Naive thymus-derived CD4-positive, alpha-beta T cell (primary cell): ENCODE data around the gene CDC7. TPM values are rescaled to one million over a fixed set of nuclear protein-coding genes. Genes with fewer than 3 reads are reported as not detected.
A peak's percentile ranks its signal among the peaks of the same experiment; 100 is the strongest.

Source experiments
- ATAC-seq: fragments of 150-1000 bp; cut with Tn5 transposase; 2 replicates; pipeline ENCODE4 v1.10.0; 2021; ENCODE audit warnings: mild to moderate bottlenecking, moderate library complexity
- CTCF ChIA-PET: fragments of 350-600 bp; sonication (Branson Sonifier 250); formaldehyde crosslinking; loops from one replicate; lab custom pipeline; 2021; ENCODE audit warnings: antibody characterized with exemption; lab: Charles Lee
- POLR2A ChIA-PET: fragments of 350-600 bp; sonication (Branson Sonifier 250); formaldehyde crosslinking; loops from one replicate; lab custom pipeline; 2021; ENCODE audit warnings: antibody characterized with exemption, inconsistent platforms; lab: Charles Lee
- DNase-seq, 9 donors: peaks; one replicate each; pipeline versions ENCODE4 v3.0.0 to v3.0.0-alpha.2; 2020 to 2022; ENCODE audit warnings: mixed read lengths in 1 of 9
- H3K27ac ChIP-seq: one replicate; pipeline ENCODE4 v1.7.0; 2013; ENCODE audit warnings: mild to moderate bottlenecking, low read depth, low read length, moderate library complexity
- H3K27me3 ChIP-seq, 2 donors: one replicate each; pipeline ENCODE4 v1.7.0; 2013; ENCODE audit warnings: low read length in 2 of 2, mild to moderate bottlenecking in 2 of 2, moderate library complexity in 2 of 2; ENCODE audit not compliant: control insufficient read depth in 2 of 2, insufficient read depth in 2 of 2
- H3K36me3 ChIP-seq, 3 experiments: 1 replicate in 2 of 3; 2 replicates in 1 of 3; pipeline ENCODE4 v1.7.0; 2013; ENCODE audit warnings: low read length in 3 of 3, mild to moderate bottlenecking in 3 of 3, moderate library complexity in 1 of 3; ENCODE audit not compliant: insufficient read depth in 3 of 3, control insufficient read depth in 2 of 3
- H3K4me1 ChIP-seq, 2 donors: one replicate each; pipeline ENCODE4 v1.7.0; 2013; ENCODE audit warnings: low read length in 2 of 2, mild to moderate bottlenecking in 2 of 2, moderate library complexity in 1 of 2; ENCODE audit not compliant: control insufficient read depth in 2 of 2, insufficient read depth in 2 of 2
- H3K4me3 ChIP-seq: 2 replicates; pipeline ENCODE4 v1.7.0; 2013; ENCODE audit warnings: mild to moderate bottlenecking, low read length
- H3K9me3 ChIP-seq, 3 experiments: 1 replicate in 2 of 3; 2 replicates in 1 of 3; pipeline ENCODE4 v1.7.0; 2013; ENCODE audit warnings: low read length in 3 of 3; ENCODE audit not compliant: control insufficient read depth in 2 of 3
- H3K27ac Mint-ChIP-seq, 9 donors: one replicate each; pipeline ENCODE4 v1.8.0; 2020 to 2022; ENCODE audit warnings: mixed read lengths in 9 of 9, mild to moderate bottlenecking in 8 of 9, moderate library complexity in 5 of 9, inconsistent platforms in 2 of 9
- H3K27me3 Mint-ChIP-seq, 5 donors: one replicate each; pipeline ENCODE4 v1.8.0; 2021 to 2022; ENCODE audit warnings: mixed read lengths in 5 of 5, mild to moderate bottlenecking in 1 of 5
- H3K36me3 Mint-ChIP-seq, 5 donors: one replicate each; pipeline ENCODE4 v1.8.0; 2020 to 2022; ENCODE audit warnings: mixed read lengths in 5 of 5, mild to moderate bottlenecking in 3 of 5, inconsistent platforms in 1 of 5
- H3K4me1 Mint-ChIP-seq, 7 donors: one replicate each; pipeline ENCODE4 v1.8.0; 2020 to 2022; ENCODE audit warnings: mixed read lengths in 7 of 7, mild to moderate bottlenecking in 3 of 7, inconsistent platforms in 1 of 7
- H3K4me3 Mint-ChIP-seq, 10 donors: one replicate each; pipeline ENCODE4 v1.8.0; 2020 to 2022; ENCODE audit warnings: mild to moderate bottlenecking in 10 of 10, mixed read lengths in 10 of 10, moderate library complexity in 6 of 10, inconsistent platforms in 2 of 10
- H3K9me3 Mint-ChIP-seq, 11 donors: one replicate each; pipeline ENCODE4 v1.8.0; 2020 to 2022; ENCODE audit warnings: mixed read lengths in 11 of 11, mild to moderate bottlenecking in 4 of 11, inconsistent platforms in 1 of 11, moderate library complexity in 1 of 11
- intact Hi-C, 2 donors: fragments of 100-400 bp; cut with micrococcal nuclease; formaldehyde crosslinking; loops; one replicate each; pipeline ENCODE4 v1.15.1; 2023
- polyA plus RNA-seq, 2 donors: library from polyadenylated mRNA; unstranded; fragments of 300-500 nt; fragmentation: Illumina TruSeq; gene quantifications; one replicate each; pipeline ENCODE4 v1.2.3, GENCODE V29; 2021
- total RNA-seq, 6 experiments: library from RNA in 5 of 6; stranded (reverse) in 5 of 6; gene quantifications; 1 replicate in 5 of 6; 2 replicates in 1 of 6; pipeline ENCODE4 v1.2.3 and lab custom pipeline; 2021 to 2026

Gene CDC7
- total and polyA plus RNA-seq, 7 experiments from 2014 or later = 3.6 to 17.9 (median 5.5) TPM

- Mint-ChIP-seq H3K4me1 (peaks cover 0 to 52% (median 24%) of the 10 kb centered on the region in 7 donors), H3K4me3 (no peak overlapping the region), H3K27me3 (no peaks in the 10 kb centered on the region), H3K27ac (peak overlapping the region in 2 of 9 donors; percentile 2 to 47), H3K36me3 (peaks cover 0 to 27% (median 0%) of the 10 kb centered on the region in 5 donors), H3K9me3 (peaks cover 0 to 8% (median 0%) of the 10 kb centered on the region in 11 donors)
- Histone ChIP-seq H3K4me3 (no peak overlapping the region), H3K27ac (no peak overlapping the region), H3K4me1 (peaks cover 0 to 24% of the 10 kb centered on the region in 2 donors), H3K9me3 (no peaks in the 10 kb centered on the region), H3K36me3 (no peaks in the 10 kb centered on the region), H3K27me3 (no peaks in the 10 kb centered on the region)
- POLR2A ChIA-PET = interaction anchor here (0.9 to 1.0 kb wide), 3 partner anchors 10 to 24 kb away, joined by 3 to 5 read pairs (median 3); no protein-coding TSS in a partner anchor
- intact Hi-C loops = no loop called here
- CTCF ChIA-PET = interaction anchor here (1.0 to 1.5 kb wide), 2 partner anchors 15 to 389 kb away, joined by 3 to 4 read pairs; no protein-coding TSS in a partner anchor
- ATAC-seq (no peak), DNase-seq (no peak)
Measured at GRCh38 chr1:91537281-91537986, 36.8 kb downstream of the CDC7 start.

- POLR2A ChIA-PET = interaction anchor here (0.9 to 1.0 kb wide), 3 partner anchors 9 to 25 kb away, joined by 3 to 5 read pairs (median 3); no protein-coding TSS in a partner anchor
- Histone ChIP-seq H3K27ac (no peak overlapping the region), H3K4me3 (no peak overlapping the region), H3K9me3 (no peaks in the 10 kb centered on the region), H3K4me1 (peaks cover 0 to 19% of the 10 kb centered on the region in 2 donors), H3K27me3 (no peaks in the 10 kb centered on the region), H3K36me3 (no peaks in the 10 kb centered on the region)
- ATAC-seq (no peak), DNase-seq (no peak)
- intact Hi-C loops = no loop called here
- H3K36me3 Mint-ChIP-seq = peaks cover 0 to 27% (median 0%) of the 10 kb centered on the region in 5 donors
- H3K9me3 Mint-ChIP-seq = peaks cover 0 to 8% (median 0%) of the 10 kb centered on the region in 11 donors
- H3K4me3 Mint-ChIP-seq = no peak overlapping the region
- H3K4me1 Mint-ChIP-seq = peaks cover 0 to 47% (median 22%) of the 10 kb centered on the region in 7 donors
- H3K27ac Mint-ChIP-seq = no peak overlapping the region
- no peaks in the 10 kb centered on the region for H3K27me3 Mint-ChIP-seq
- CTCF ChIA-PET = interaction anchor here (1.0 to 1.5 kb wide), 2 partner anchors 15 to 388 kb away, joined by 3 to 4 read pairs; no protein-coding TSS in a partner anchor
Measured at GRCh38 chr1:91537987-91538304, 37.3 kb downstream of the CDC7 start.

DNA sequence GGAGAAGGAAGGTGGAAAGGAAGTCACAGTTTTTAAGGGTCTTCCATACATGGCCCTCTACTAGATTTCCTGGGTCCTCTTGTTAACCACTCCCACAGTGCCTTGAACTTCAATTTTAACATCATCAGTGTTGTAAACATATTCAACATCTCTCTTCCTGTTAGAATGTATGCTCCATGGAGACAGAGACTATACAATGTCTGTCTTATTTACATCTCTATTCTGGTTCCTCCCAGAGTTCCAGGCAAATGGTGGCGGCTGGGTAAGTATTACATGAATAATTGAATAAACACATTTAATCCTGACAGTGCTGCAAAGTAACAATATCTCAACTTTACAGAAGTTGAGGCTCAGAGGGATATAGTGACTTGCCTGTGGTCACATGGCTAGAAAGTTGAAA lies 40.3 kb downstream of the CDC7 start:
- Mint-ChIP-seq H3K27ac (peak overlapping the region in 2 of 9 donors; percentile 18 to 31), H3K4me1 (peaks cover 0 to 50% (median 26%) of the 10 kb centered on the region in 7 donors), H3K9me3 (peaks cover 0 to 8% (median 0%) of the 10 kb centered on the region in 11 donors), H3K27me3 (peaks cover 0 to 10% (median 0%) of the 10 kb centered on the region in 5 donors), H3K36me3 (peaks cover 0 to 28% (median 0%) of the 10 kb centered on the region in 5 donors), H3K4me3 (no peak overlapping the region)
- ATAC-seq (no peak), DNase-seq (no peak)
- H3K4me1 ChIP-seq = peaks cover 0 to 8% of the 10 kb centered on the region in 2 donors
- CTCF ChIA-PET = no interaction called here
- no peaks in the 10 kb centered on the region for H3K9me3 ChIP-seq
- no peak overlapping the region for H3K4me3 ChIP-seq
- no peak overlapping the region for H3K27ac ChIP-seq
- intact Hi-C loops = no loop called here
- H3K27me3 ChIP-seq = no peaks in the 10 kb centered on the region
- no peaks in the 10 kb centered on the region for H3K36me3 ChIP-seq
- POLR2A ChIA-PET = no interaction called here

DNA sequence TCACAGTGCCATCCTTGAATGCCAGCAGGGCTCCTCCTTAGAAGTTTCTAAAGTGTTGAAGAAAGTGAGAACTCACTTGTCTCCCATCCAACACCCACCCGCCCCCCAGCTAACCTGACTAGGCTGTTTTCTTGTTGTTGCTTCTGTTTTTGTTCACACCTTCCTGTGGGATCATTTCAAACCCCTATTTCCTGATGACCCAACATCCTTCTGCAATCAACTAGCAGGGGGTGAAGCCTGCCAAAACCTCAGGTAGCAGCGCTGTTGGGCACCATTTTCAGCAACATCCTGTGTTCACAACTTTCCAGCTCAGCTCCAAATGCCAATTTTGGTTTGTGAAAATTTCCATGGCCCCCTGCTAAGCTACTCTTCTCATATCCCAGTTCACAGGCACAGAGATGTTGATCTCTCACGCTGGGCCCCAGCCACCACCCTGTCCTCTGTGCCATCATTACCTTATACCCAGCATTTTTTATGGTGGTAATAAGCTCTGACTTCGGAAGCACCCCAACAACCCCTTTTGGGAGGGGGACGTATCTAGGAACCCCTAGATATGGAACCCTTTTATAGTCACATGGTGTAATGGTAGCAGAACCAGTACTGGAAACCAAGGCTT lies 41.4 kb downstream of the CDC7 start:
- ChIA-PET POLR2A (interaction anchor here (0.6 to 0.7 kb wide), 2 partner anchors 14 to 20 kb away, joined by 3 read pairs; no protein-coding TSS in a partner anchor), CTCF (no interaction called here)
- DNase-seq (no peak), ATAC-seq (no peak)
- H3K9me3 Mint-ChIP-seq = peaks cover 0 to 8% (median 0%) of the 10 kb centered on the region in 11 donors
- H3K27ac ChIP-seq = no peak overlapping the region
- intact Hi-C loops = no loop called here
- no peak overlapping the region for H3K4me3 ChIP-seq
- H3K4me1 Mint-ChIP-seq = peaks cover 0 to 56% (median 27%) of the 10 kb centered on the region in 7 donors
- no peaks in the 10 kb centered on the region for H3K36me3 ChIP-seq
- H3K27me3 Mint-ChIP-seq = peaks cover 0 to 10% (median 0%) of the 10 kb centered on the region in 5 donors
- H3K4me3 Mint-ChIP-seq = peak overlapping the region in 1 of 10 donors; percentile 1
- peak overlapping the region in 1 of 9 donors; percentile 71 for H3K27ac Mint-ChIP-seq
- peaks cover 0 to 28% (median 0%) of the 10 kb centered on the region in 5 donors for H3K36me3 Mint-ChIP-seq
- no peaks in the 10 kb centered on the region for H3K27me3 ChIP-seq
- H3K9me3 ChIP-seq = no peaks in the 10 kb centered on the region
- peaks cover under 1 to 13% of the 10 kb centered on the region in 2 donors for H3K4me1 ChIP-seq

DNA sequence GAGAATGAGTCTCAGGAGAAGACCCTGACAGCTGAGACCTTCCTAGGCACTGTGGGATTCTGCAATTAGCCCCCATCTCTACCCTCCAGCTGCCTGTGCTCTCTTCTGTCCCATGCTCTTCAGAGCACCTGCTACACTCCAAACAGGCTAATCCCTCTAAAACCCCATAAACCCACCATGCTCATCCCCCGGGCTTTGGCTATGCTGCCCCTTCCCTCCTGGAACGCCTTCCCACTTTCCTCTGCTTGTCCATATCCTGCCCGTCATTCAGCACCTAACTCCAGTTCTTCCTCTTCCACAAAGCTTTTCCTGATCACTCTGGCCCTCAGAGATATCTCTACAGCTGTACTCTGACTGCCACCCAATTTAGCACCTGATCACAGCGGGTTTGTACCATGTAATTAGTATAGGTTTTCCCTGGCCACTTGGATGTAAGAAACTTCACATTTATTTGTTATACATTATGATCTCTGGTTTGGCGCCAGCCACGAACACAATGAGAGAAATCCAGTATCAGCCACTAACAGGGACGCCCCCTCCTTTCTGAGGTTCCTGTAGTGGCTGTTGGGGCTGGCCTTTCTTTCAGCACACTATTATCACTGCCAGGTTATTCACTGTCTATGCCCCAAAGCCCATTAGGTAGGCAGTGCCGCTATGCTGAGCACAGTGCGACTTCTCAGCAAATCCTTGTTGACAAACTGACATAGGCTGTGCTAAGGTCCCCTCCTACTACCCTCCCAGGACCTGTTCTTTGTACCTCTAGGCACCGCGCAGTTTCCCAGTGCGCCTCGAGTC lies 45.1 kb downstream of the CDC7 start:
- ChIA-PET CTCF (no interaction called here), POLR2A (interaction anchor here (0.5 to 0.7 kb wide), 2 partner anchors 13 to 1703 kb away, joined by 3 to 5 read pairs; no protein-coding TSS in a partner anchor)
- Histone ChIP-seq H3K27ac (no peak overlapping the region), H3K36me3 (no peaks in the 10 kb centered on the region), H3K4me1 (peaks cover 27 to 49% of the 10 kb centered on the region in 2 donors), H3K27me3 (no peaks in the 10 kb centered on the region), H3K9me3 (no peaks in the 10 kb centered on the region), H3K4me3 (no peak overlapping the region)
- ATAC-seq = no peak
- Mint-ChIP-seq H3K27ac (peak overlapping the region in 4 of 9 donors; percentile 33 to 68 (median 46)), H3K4me1 (peaks cover 29 to 75% (median 38%) of the 10 kb centered on the region in 7 donors), H3K36me3 (peaks cover 0 to 24% (median 0%) of the 10 kb centered on the region in 5 donors), H3K9me3 (peaks cover 0 to 2% (median 0%) of the 10 kb centered on the region in 11 donors), H3K4me3 (no peak overlapping the region), H3K27me3 (peaks cover 0 to 10% (median 0%) of the 10 kb centered on the region in 5 donors)
- DNase-seq = no peak
- intact Hi-C loops = no loop called here

- H3K27ac ChIP-seq = no peak overlapping the region
- H3K4me3 ChIP-seq = no peak overlapping the region
- H3K9me3 Mint-ChIP-seq = peaks cover 0 to 2% (median 0%) of the 10 kb centered on the region in 11 donors
- no peak overlapping the region for H3K4me3 Mint-ChIP-seq
- ATAC-seq = no peak
- peaks cover 27 to 48% of the 10 kb centered on the region in 2 donors for H3K4me1 ChIP-seq
- intact Hi-C loops = no loop called here
- H3K36me3 Mint-ChIP-seq = peaks cover 0 to 25% (median 0%) of the 10 kb centered on the region in 5 donors
- H3K4me1 Mint-ChIP-seq = peaks cover 29 to 75% (median 32%) of the 10 kb centered on the region in 7 donors
- peaks cover 0 to 10% (median 0%) of the 10 kb centered on the region in 5 donors for H3K27me3 Mint-ChIP-seq
- H3K9me3 ChIP-seq = no peaks in the 10 kb centered on the region
- ChIA-PET CTCF (no interaction called here), POLR2A (no interaction called here)
- no peaks in the 10 kb centered on the region for H3K27me3 ChIP-seq
- H3K36me3 ChIP-seq = no peaks in the 10 kb centered on the region
- no peak for DNase-seq
- H3K27ac Mint-ChIP-seq = no peak overlapping the region
Measured at GRCh38 chr1:91546301-91546581, 45.6 kb downstream of the CDC7 start.
